IPS-15b (cell line): Measurements from ENCODE around the gene PHACTR1.
"Not testable (repeated sequence)": the region's sequence is repeated elsewhere in the genome, so short reads cannot be mapped to it uniquely, and the experiment has no call there.

Experiments used
- H3K27me3 ChIP-seq: one replicate; pipeline ENCODE4 v1.6.1; 2013; ENCODE audit warnings: low read length; ENCODE audit not compliant: control insufficient read depth, insufficient read depth
- H3K36me3 ChIP-seq: one replicate; pipeline ENCODE4 v1.6.1; 2013; ENCODE audit warnings: low read length; ENCODE audit not compliant: control insufficient read depth, insufficient read depth
- H3K4me1 ChIP-seq: one replicate; pipeline ENCODE4 v1.6.1; 2013; ENCODE audit warnings: mild to moderate bottlenecking, low read length; ENCODE audit not compliant: control insufficient read depth, insufficient read depth
- H3K4me3 ChIP-seq: one replicate; pipeline ENCODE4 v1.5.1; 2013; ENCODE audit warnings: low read depth, low read length
- H3K9ac ChIP-seq: one replicate; pipeline ENCODE4 v1.6.1; 2013; ENCODE audit warnings: low read depth, mild to moderate bottlenecking, low read length
- H3K9me3 ChIP-seq: one replicate; pipeline ENCODE4 v1.6.1; 2013; ENCODE audit warnings: mild to moderate bottlenecking, low read length; ENCODE audit not compliant: control insufficient read depth, insufficient read depth

Gene PHACTR1

GRCh38 chr6:13140980-13141379, 424.4 kb downstream of the PHACTR1 start:
- H3K27me3 ChIP-seq = no peaks in the 10 kb centered on the region
- no peaks in the 10 kb centered on the region for H3K9me3 ChIP-seq
- no peaks in the 10 kb centered on the region for H3K4me1 ChIP-seq
- H3K9ac ChIP-seq = no peak overlapping the region
- no peaks in the 10 kb centered on the region for H3K36me3 ChIP-seq
- H3K4me3 ChIP-seq = no peak overlapping the region

- Histone ChIP-seq H3K9me3 (no peaks in the 10 kb centered on the region), H3K27me3 (no peaks in the 10 kb centered on the region), H3K4me1 (no peaks in the 10 kb centered on the region)
Measured at GRCh38 chr6:13141387-13141786, 424.8 kb downstream of the PHACTR1 start.

GRCh38 chr6:13142611-13143010, 426.0 kb downstream of the PHACTR1 start:
- no peak overlapping the region for H3K9ac ChIP-seq
- no peak overlapping the region for H3K4me3 ChIP-seq
- H3K9me3 ChIP-seq = no peaks in the 10 kb centered on the region
- H3K36me3 ChIP-seq = no peaks in the 10 kb centered on the region
- H3K4me1 ChIP-seq = no peaks in the 10 kb centered on the region
- H3K27me3 ChIP-seq = no peaks in the 10 kb centered on the region

More at GRCh38 chr6:13141387-13141786, 424.8 kb downstream of the PHACTR1 start:
- Histone ChIP-seq H3K9ac (no peak overlapping the region), H3K36me3 (no peaks in the 10 kb centered on the region), H3K4me3 (no peak overlapping the region)

- no peak overlapping the region for H3K9ac ChIP-seq
- H3K4me3 ChIP-seq = no peak overlapping the region
- no peaks in the 10 kb centered on the region for H3K9me3 ChIP-seq
- peaks cover 6% of the 10 kb centered on the region for H3K4me1 ChIP-seq
- no peaks in the 10 kb centered on the region for H3K36me3 ChIP-seq
- no peaks in the 10 kb centered on the region for H3K27me3 ChIP-seq
Measured at GRCh38 chr6:13146442-13146841, 429.9 kb downstream of the PHACTR1 start.

GRCh38 chr6:13147376-13147775, 430.8 kb downstream of the PHACTR1 start:
- Histone ChIP-seq H3K27me3 (no peaks in the 10 kb centered on the region), H3K4me1 (peaks cover 8% of the 10 kb centered on the region), H3K9me3 (no peaks in the 10 kb centered on the region), H3K4me3 (no peak overlapping the region), H3K9ac (no peak overlapping the region), H3K36me3 (no peaks in the 10 kb centered on the region)

- no peaks in the 10 kb centered on the region for H3K27me3 ChIP-seq
- H3K9me3 ChIP-seq = no peaks in the 10 kb centered on the region
- no peak overlapping the region for H3K4me3 ChIP-seq
- H3K9ac ChIP-seq = no peak overlapping the region
- peaks cover 9% of the 10 kb centered on the region for H3K4me1 ChIP-seq
- no peaks in the 10 kb centered on the region for H3K36me3 ChIP-seq
Measured at GRCh38 chr6:13147782-13148181, 431.2 kb downstream of the PHACTR1 start.

GRCh38 chr6:13152764-13153163, 436.2 kb downstream of the PHACTR1 start:
- Histone ChIP-seq H3K27me3 (no peaks in the 10 kb centered on the region), H3K9me3 (no peaks in the 10 kb centered on the region), H3K9ac (no peak overlapping the region), H3K4me3 (no peak overlapping the region), H3K4me1 (peaks cover 14% of the 10 kb centered on the region), H3K36me3 (no peaks in the 10 kb centered on the region)

- Histone ChIP-seq H3K27me3 (no peaks in the 10 kb centered on the region), H3K4me1 (peaks cover 8% of the 10 kb centered on the region), H3K36me3 (no peaks in the 10 kb centered on the region), H3K4me3 (no peak overlapping the region), H3K9me3 (no peaks in the 10 kb centered on the region), H3K9ac (no peak overlapping the region)
Measured at GRCh38 chr6:13156381-13156780, 439.8 kb downstream of the PHACTR1 start.

- Histone ChIP-seq H3K9ac (no peak overlapping the region), H3K36me3 (no peaks in the 10 kb centered on the region), H3K9me3 (no peaks in the 10 kb centered on the region), H3K27me3 (no peaks in the 10 kb centered on the region), H3K4me3 (no peak overlapping the region), H3K4me1 (peaks cover 8% of the 10 kb centered on the region)
Measured at GRCh38 chr6:13157293-13157692, 440.7 kb downstream of the PHACTR1 start.

- no peaks in the 10 kb centered on the region for H3K27me3 ChIP-seq
- no peak overlapping the region for H3K4me3 ChIP-seq
- H3K9ac ChIP-seq = no peak overlapping the region
- no peaks in the 10 kb centered on the region for H3K36me3 ChIP-seq
- H3K4me1 ChIP-seq = no peaks in the 10 kb centered on the region
- no peaks in the 10 kb centered on the region for H3K9me3 ChIP-seq
Measured at GRCh38 chr6:13159300-13159699, 442.7 kb downstream of the PHACTR1 start.

- not testable (repeated sequence) for H3K4me3 ChIP-seq, H3K4me1 ChIP-seq, H3K9me3 ChIP-seq, H3K9ac ChIP-seq, H3K27me3 ChIP-seq, H3K36me3 ChIP-seq
Measured at GRCh38 chr6:13159822-13160221, 443.3 kb downstream of the PHACTR1 start.

GRCh38 chr6:13163161-13163944, 446.8 kb downstream of the PHACTR1 start:
- Histone ChIP-seq H3K9ac (no peak overlapping the region), H3K9me3 (no peaks in the 10 kb centered on the region), H3K27me3 (no peaks in the 10 kb centered on the region), H3K4me1 (no peaks in the 10 kb centered on the region), H3K4me3 (no peak overlapping the region), H3K36me3 (no peaks in the 10 kb centered on the region)
